ENCODE measurements around the gene SFSWAP. TPM values are rescaled to one million over a fixed set of nuclear protein-coding genes. Genes with fewer than 3 reads are reported as not detected.

Gene SFSWAP
- total RNA-seq, 1 experiment from 2014 or later = 68.8 TPM

DNA sequence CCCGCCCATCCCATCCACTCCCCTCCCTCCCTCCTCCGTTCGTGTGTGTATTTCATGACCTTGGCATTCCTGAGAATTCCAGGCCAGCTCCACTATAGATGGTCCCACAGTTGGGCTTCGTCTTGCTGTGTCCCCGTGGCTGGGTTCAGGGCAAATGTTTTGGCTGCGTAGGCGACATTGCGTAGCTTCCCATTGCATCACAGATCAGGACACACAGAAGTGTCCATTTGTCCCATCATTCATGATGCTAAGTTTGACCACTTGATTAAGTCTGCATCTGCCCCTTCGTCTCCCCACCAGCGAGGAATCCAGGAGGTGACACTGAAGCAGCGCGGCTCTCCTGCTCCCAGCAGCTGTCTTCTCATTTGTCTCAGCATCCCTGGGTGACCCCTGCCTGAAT is 78.7 kb downstream of the SFSWAP start:
- POLR2A ChIA-PET = no interaction called here

GRCh38 chr12:131793243-131794022 is 82.5 kb downstream of the SFSWAP start:
- POLR2A ChIA-PET = no interaction called here
- no peak for DNase-seq (ENCODE audit: unreplicated experiment)
- Mint-ChIP-seq H3K4me3 (ENCODE audit: unreplicated experiment) (no peak overlapping the region), H3K36me3 (ENCODE audit: insufficient read depth, unreplicated experiment) (peaks cover 64% of the 10 kb centered on the region), H3K9me3 (ENCODE audit: unreplicated experiment) (no peaks in the 10 kb centered on the region), H3K27ac (ENCODE audit: low read depth, unreplicated experiment) (no peak overlapping the region), H3K27me3 (ENCODE audit: insufficient read depth, unreplicated experiment) (no peaks in the 10 kb centered on the region), H3K4me1 (ENCODE audit: insufficient read depth, unreplicated experiment) (no peaks in the 10 kb centered on the region)
- BruUV-seq (replicated peaks) = no TSS peak
- intact Hi-C loops (cut with micrococcal nuclease) = no loop called here
- TF ChIP-seq CTCF (IDR thresholded peaks at IDR 0.05; ENCODE audit: unreplicated experiment) = no peak
- CTCF ChIA-PET = no interaction called here

More for the DNA sequence above, 78.7 kb downstream of the SFSWAP start:
- intact Hi-C loops (cut with micrococcal nuclease) = no loop called here
- no TSS peak for BruUV-seq (replicated peaks)
- no peak for DNase-seq (ENCODE audit: unreplicated experiment)
- no peak overlapping the region for H3K4me3 Mint-ChIP-seq (ENCODE audit: unreplicated experiment)
- CTCF ChIA-PET = interaction anchor here (1.3 to 1.6 kb wide), 2 partner anchors 14 to 17 kb away, joined by 3 to 4 read pairs; no protein-coding TSS in a partner anchor
- peaks cover 69% of the 10 kb centered on the region for H3K36me3 Mint-ChIP-seq (ENCODE audit: insufficient read depth, unreplicated experiment)
- H3K27me3 Mint-ChIP-seq (ENCODE audit: insufficient read depth, unreplicated experiment) = no peaks in the 10 kb centered on the region
- H3K9me3 Mint-ChIP-seq (ENCODE audit: unreplicated experiment) = no peaks in the 10 kb centered on the region
- H3K4me1 Mint-ChIP-seq (ENCODE audit: insufficient read depth, unreplicated experiment) = no peaks in the 10 kb centered on the region
- no peak for TF ChIP-seq CTCF (IDR thresholded peaks at IDR 0.05; ENCODE audit: unreplicated experiment)
- no peak overlapping the region for H3K27ac Mint-ChIP-seq (ENCODE audit: low read depth, unreplicated experiment)

DNA sequence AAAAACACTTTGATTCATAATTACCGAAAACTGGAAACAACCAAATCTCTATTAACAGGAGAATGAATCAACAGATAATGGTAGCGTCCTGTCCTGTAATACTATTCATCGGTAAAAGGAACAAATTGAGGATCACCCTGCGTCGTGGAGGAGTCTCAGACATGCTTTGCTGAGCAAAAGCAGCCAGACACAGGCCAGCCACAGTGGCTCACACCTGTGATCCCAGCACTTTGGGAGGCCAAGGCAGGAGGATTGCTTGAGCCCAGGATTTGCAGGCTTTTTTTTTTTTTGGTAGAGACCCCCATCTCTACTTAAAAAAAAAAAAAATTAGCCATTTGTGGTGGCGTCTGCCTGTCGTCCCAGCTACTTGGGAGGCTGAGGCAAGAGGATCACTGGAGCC is 83.2 kb downstream of the SFSWAP start:
- ChIA-PET POLR2A (no interaction called here), CTCF (no interaction called here)
- TF ChIP-seq CTCF (IDR thresholded peaks at IDR 0.05; ENCODE audit: unreplicated experiment) = no peak
- Mint-ChIP-seq H3K36me3 (ENCODE audit: insufficient read depth, unreplicated experiment) (peaks cover 60% of the 10 kb centered on the region), H3K4me1 (ENCODE audit: insufficient read depth, unreplicated experiment) (no peaks in the 10 kb centered on the region), H3K27ac (ENCODE audit: low read depth, unreplicated experiment) (no peak overlapping the region), H3K9me3 (ENCODE audit: unreplicated experiment) (no peaks in the 10 kb centered on the region), H3K4me3 (ENCODE audit: unreplicated experiment) (no peak overlapping the region), H3K27me3 (ENCODE audit: insufficient read depth, unreplicated experiment) (no peaks in the 10 kb centered on the region)
- no TSS peak for BruUV-seq (replicated peaks)
- DNase-seq (ENCODE audit: unreplicated experiment) = no peak
- intact Hi-C loops (cut with micrococcal nuclease) = no loop called here

- Mint-ChIP-seq H3K9me3 (ENCODE audit: unreplicated experiment) (no peaks in the 10 kb centered on the region), H3K27ac (ENCODE audit: low read depth, unreplicated experiment) (no peak overlapping the region), H3K36me3 (ENCODE audit: insufficient read depth, unreplicated experiment) (peaks cover 55% of the 10 kb centered on the region), H3K4me3 (ENCODE audit: unreplicated experiment) (no peak overlapping the region), H3K27me3 (ENCODE audit: insufficient read depth, unreplicated experiment) (no peaks in the 10 kb centered on the region), H3K4me1 (ENCODE audit: insufficient read depth, unreplicated experiment) (no peaks in the 10 kb centered on the region)
- intact Hi-C loops (cut with micrococcal nuclease) = no loop called here
- no TSS peak for BruUV-seq (replicated peaks)
- ChIA-PET CTCF (interaction anchor here (0.7 kb wide), 1 partner anchor 19 kb away, joined by 3 read pairs; no protein-coding TSS in a partner anchor), POLR2A (interaction anchor here (1.1 kb wide), 1 partner anchor 39 kb away, joined by 3 read pairs; no protein-coding TSS in a partner anchor)
- no peak for TF ChIP-seq CTCF (IDR thresholded peaks at IDR 0.05; ENCODE audit: unreplicated experiment)
- DNase-seq (ENCODE audit: unreplicated experiment) = no peak
Measured at GRCh38 chr12:131794573-131794972, 83.7 kb downstream of the SFSWAP start.

Data from MCF 10A (cell line).